Suppressor macrophage treated with lipopolysaccharide for 4 hours (primary cell): ENCODE data around the gene HTRA2.

Experiments used
- DNase-seq: peaks from one replicate; pipeline ENCODE4 v3.0.0-alpha.2; 2020

The HTRA2 gene

DNA sequence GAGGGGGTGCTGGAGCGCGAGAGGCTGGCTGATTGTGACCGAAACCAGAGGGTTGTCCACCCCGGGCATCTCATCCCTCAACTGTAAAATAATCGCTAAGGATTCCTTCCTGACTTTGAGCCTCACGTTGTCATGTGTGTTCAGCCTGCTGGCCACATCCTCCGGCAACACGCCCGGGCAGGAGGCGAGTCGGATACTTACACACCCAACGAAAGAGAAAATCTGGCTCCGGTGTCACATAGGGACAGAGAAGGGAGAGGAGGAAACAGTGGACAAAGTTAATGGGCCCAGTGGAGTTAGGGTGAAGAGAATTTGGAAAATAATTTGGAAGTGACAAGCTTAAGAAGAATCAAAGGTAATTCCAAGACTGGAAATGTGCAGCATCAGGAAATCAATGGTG, 13.1 kb upstream of the HTRA2 start:
- DNase-seq: no peak

DNA sequence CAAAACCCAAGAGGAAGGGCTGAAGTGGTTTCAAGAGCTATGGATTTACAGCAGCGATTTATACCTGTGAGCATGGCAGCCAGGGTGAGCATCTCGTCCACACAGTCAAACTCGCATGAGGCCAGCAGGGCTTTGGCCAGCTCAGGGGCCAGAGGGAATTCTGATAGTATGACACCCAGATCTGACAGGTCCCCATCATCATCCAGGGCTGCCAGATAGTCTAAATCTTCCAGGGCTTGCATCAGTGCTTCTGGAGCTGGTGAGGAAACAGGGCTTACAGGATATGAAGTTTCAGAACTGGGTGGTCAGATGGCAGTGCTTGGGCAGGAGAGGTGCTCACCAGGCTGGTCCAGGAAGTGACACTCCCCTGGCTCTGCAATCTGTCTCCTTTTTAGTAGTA, 7.2 kb upstream of the HTRA2 start:
- no peak for DNase-seq

GRCh38 chr2:74524005-74524404, 5.7 kb upstream of the HTRA2 start:
- DNase-seq: no peak

DNA sequence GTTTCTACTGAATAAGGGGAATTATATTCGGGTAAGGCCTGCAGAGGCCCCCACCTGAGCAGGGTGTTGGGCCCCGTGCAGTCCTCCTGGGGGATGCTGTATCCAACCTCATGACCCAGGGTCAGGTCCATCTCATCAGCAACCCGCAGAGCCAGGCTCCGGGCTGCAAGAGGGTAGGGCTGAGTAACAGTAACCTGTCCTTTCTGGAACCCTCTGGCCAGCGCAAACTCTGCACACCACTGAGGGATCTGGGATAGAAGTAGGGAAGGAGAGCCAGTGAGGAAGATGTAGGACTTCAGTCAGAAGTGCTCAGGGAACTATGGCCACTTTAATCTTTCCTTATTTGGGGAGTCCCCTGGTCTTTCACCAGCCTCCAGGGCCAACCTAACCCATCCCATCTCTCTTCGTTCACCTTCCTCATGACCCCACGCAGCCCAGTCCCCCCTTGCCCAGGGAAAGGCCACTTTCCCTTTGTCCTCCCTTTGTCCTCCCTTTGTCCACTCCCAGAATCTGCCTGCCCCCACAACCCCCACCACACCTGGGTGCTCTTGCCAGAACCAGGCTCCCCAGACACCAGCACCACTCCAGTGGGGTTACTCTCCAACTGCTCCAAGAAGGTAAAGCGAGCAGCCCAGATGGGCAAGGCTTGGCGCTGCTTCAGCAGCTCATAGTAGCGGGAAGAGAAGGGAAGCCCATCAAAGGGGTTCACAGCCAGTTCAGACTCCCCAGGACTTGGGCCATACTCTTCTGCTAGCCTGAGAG, 4.6 kb upstream of the HTRA2 start:
- DNase-seq: no peak

GRCh38 chr2:74525717-74526648, 3.8 kb upstream of the HTRA2 start, which contains the start of gene DQX1:
Gene DQX1 (minus strand): TSS chr2:74526231. CDS start chr2:74525729, 502 bp downstream.
- peak; percentile 70 for DNase-seq

DNA sequence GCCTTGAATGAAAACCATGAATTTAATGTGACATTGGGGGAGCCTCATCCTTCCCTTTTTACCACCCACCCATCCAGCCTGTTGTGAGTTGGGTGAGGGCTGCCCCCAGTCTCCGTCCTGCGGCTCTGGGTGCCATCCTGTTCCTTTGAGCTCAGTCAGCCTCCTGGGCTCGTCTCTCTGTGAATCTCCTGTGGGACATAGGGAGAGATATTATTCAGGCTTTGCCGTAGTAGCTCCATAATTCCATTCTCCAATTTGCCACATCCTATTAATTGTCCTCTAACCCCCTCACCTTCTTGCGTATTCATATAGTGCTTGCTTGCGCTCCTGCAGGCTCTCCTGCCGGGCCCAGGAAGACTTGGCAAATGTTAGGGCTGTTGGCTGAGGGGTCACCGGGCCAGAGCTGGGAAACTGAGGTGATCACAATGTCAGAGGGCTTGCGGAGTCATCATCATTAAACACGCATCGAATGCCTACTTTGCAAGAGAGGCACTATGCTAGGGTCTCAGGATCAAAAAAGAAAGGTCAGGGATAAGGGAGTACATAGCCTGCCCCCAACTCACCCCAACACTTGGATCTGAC, 3.0 kb upstream of the HTRA2 start:
- no peak for DNase-seq

DNA sequence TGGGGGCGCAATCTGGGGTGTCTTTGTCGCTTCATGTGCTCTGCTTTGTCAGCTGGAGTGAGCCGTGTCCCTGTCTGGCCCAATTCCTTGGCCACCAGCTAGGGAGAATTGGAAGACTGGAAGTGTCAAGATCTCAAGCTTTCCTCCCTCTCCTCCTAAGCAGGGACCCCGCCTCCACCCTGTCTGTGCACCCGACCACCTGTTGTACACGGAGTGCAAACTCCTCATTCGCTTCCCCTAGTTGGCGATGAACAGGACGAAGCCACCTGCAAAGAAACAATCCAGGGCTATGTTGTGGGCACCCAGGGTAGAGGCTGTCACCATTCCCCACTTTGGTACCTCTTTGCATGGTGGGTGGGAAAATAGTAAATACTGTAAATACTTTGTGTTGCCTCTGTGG, 2.0 kb upstream of the HTRA2 start:
- DNase-seq: no peak

- no peak for DNase-seq
Observed at GRCh38 chr2:74528600-74529356, 955 bp upstream of the HTRA2 start.

DNA sequence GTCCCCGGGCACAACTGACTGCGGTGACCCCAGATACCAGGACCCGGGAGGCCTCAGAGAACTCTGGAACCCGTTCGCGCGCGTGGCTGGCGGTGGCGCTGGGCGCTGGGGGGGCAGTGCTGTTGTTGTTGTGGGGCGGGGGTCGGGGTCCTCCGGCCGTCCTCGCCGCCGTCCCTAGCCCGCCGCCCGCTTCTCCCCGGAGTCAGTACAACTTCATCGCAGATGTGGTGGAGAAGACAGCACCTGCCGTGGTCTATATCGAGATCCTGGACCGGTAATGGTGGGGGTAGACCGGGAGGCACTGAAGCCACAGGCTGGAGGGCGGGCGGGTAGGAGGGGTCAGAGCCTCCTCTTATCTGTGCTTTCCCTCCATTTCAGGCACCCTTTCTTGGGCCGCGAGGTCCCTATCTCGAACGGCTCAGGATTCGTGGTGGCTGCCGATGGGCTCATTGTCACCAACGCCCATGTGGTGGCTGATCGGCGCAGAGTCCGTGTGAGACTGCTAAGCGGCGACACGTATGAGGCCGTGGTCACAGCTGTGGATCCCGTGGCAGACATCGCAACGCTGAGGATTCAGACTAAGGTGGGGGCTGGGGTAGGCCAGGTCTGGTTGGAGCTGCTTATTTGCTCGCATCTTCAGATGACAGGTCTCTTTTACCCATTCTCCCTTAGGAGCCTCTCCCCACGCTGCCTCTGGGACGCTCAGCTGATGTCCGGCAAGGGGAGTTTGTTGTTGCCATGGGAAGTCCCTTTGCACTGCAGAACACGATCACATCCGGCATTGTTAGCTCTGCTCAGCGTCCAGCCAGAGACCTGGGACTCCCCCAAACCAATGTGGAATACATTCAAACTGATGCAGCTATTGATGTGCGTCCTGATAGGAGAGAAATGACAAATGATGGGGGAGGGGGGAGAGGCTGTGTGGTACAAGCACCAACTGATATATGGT, 780 bp downstream of the HTRA2 start:
- DNase-seq: peak; percentile 52

- DNase-seq: no peak
Observed at GRCh38 chr2:74531666-74532065, 1.9 kb downstream of the HTRA2 start.

GRCh38 chr2:74532222-74532621, 2.5 kb downstream of the HTRA2 start:
- peak; percentile 66 for DNase-seq

DNA sequence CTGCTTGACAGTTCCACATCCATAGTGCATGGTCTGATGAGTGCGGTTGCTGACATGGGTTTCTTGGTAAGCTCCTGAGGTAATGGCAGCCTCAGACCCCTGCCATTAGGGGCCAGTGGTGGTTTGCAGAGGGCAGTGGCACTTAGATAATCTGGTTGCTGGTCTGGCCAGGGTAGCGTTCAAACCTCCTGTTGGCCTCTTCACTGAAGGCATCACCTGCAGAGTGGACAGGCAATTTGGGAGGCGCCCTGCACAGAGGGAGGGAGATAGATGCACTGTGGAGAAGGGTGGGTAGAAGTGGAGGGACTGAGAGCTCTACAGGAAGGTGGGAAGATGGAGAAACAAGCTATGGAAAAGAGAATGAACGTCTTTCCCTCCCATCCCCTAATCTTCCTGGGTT, 3.7 kb downstream of the HTRA2 start:
- DNase-seq: no peak

DNA sequence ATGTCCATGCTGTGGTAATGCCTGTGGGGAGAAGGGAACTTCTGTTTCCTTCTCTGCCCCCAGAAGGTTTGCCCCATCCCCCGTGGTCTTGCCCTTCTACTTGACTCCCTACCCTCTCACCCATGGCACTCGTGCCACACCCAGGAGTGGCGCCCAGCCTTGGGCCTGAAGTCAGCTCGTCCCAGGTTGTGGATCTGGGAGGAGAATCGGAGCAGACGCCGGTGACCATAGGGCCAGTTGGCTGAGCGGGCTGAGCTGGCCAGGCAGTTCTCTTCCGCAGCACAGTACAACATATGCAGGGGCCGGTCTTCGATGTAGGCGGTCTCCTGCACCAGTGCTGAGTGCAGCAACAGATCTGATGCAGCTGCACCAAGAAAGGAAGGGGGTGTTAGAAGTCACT, 4.7 kb downstream of the HTRA2 start:
- no peak for DNase-seq

GRCh38 chr2:74535440-74535965, 5.8 kb downstream of the HTRA2 start:
- no peak for DNase-seq

DNA sequence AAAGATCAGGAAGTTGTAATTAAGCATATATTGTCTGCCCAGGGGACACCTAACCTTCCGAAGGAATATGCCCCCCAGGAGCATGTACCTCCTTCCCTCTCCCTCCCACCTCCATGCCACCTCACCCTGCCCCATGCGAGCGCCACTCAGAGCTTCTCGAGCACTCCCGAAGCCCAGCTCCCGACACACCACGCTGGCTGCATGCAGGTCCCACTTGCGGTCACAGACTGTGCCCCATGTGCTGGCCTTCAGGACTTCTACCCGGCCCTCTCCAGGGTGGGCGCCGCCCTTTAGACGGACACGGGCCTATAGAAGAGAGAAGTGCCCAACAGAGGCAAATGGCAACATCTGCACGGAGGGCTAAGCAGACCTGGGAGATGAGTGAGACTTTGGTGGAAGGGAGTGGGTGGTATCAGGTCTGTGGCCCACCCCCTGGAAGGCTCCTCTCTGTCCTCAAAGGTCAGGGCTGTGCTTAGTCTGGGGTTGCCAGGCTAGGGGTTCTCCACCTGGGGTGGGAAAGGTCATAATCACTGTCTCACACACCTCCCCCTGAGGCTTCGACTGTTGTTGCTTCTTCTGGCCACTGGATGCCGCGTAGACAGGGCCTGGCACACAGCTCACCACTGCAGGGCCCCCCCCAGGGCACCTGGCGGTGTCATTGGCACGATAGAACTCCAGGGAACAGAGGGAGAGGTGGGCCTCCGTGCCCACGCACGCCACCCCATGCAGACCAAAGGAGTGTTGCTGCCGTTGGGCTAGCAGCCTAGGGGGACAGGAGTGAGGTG, 6.6 kb downstream of the HTRA2 start:
- no peak for DNase-seq

DNA sequence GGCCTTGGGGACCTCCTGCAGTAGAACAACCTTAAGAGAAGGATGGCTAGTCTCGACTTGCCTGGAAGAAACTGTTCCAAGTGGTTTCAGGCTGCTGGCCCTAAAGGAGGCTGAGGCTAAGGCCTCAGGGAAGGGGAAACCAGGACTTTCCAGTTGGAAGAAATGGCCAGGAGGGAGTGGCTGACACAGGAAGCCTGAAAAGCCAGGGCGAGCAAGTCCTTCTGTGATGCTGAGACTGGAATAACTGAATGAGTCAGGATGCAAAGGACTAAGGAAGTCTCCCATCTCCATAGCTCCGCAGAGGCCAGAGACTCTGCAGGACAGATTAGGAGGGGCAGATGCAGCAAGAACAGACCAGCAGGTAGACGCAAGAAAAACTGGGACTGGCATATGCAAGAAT, 7.4 kb downstream of the HTRA2 start:
- DNase-seq: no peak

DNA sequence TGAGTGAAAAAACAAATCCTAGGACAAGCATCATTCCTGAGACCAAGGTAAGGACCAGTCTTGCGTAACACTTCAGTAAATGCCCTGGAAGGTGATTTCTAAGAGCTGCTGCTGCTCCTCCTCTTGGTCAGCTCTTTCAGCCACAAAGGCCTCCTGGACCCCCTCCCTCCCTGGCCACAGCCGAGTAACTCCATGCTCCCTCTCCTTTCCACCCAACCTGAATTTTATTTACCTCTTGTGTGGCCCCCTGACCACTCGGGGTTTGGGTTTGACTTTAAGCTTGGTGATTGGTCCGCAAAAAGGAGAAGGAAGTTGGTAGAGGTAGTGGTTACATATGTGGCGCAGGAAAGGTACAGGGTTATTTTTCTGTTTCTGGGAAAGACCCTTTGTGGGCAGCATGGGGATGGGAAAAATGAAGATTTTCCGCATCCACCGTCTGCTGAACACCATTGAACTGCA, 9.2 kb downstream of the HTRA2 start:
- no peak for DNase-seq

- no peak for DNase-seq
Observed at GRCh38 chr2:74540291-74540690, 10.6 kb downstream of the HTRA2 start.

- DNase-seq: no peak
Observed at GRCh38 chr2:74542978-74543377, 13.2 kb downstream of the HTRA2 start.

DNA sequence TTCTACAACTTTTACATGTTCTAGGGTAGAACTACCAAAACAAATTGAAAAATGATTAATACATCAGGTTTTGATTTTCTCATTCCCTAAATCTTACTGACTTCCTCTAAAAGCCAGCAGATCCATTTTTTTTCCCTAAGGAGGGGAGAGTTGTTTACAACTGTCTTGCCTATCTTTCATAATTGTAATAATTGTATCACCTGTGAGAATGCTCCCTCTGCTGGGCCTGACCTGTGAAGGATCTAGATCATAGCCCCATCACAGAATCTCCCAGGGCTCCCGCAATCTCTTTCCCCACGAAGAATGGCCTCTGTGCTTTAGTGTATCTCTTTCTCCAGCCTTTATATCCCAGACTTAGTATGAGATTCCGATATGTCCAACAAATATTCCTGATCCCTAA, 14.9 kb downstream of the HTRA2 start:
- no peak for DNase-seq

- no peak for DNase-seq
Observed at GRCh38 chr2:74546004-74546403, 16.3 kb downstream of the HTRA2 start.
